B cell (primary cell): ENCODE results near the gene CHTF18. TPM values are rescaled to one million over a fixed set of nuclear protein-coding genes. Genes with fewer than 3 reads are reported as not detected.

Source experiments
- ATAC-seq: fragments of 200-7000 bp; cut with Tn5 transposase; one replicate; pipeline ENCODE4 v1.10.0; 2021; ENCODE audit warnings: low read depth, mild to moderate bottlenecking, moderate number of reproducible peaks, moderate library complexity
- CTCF ChIA-PET: fragments of 350-600 bp; sonication (Branson Sonifier 250); formaldehyde crosslinking; loops from one replicate; lab custom pipeline; 2021; ENCODE audit warnings: antibody characterized with exemption, inconsistent platforms; lab: Charles Lee
- POLR2A ChIA-PET: fragments of 350-600 bp; sonication (Branson Sonifier 250); formaldehyde crosslinking; loops from one replicate; lab custom pipeline; 2021; ENCODE audit warnings: antibody characterized with exemption; lab: Charles Lee
- DNase-seq: peaks from one replicate; pipeline ENCODE4 v3.0.0; 2013
- H2AFZ ChIP-seq: 2 replicates; pipeline ENCODE4 v1.6.1; 2012; ENCODE audit warnings: mild to moderate bottlenecking, low read depth, low read length; ENCODE audit not compliant: insufficient read depth, poor library complexity, severe bottlenecking
- H3K27ac ChIP-seq, 2 donors: 1 replicate in 1 of 2; 2 replicates in 1 of 2; pipeline ENCODE4 v1.5.1; 2012 to 2013; ENCODE audit warnings: low read length in 2 of 2, mild to moderate bottlenecking in 2 of 2, moderate library complexity in 1 of 2
- H3K27me3 ChIP-seq, 4 experiments: fragments of 200-600 bp in 1 of 4; sonication (generic) in 1 of 4; replicated peaks in 1 of 4; 1 replicate in 2 of 4; 2 replicates in 2 of 4; pipeline versions ENCODE4 v1.6.1 to v1.7.0; 2013 to 2016; ENCODE audit warnings: low read length in 3 of 4, mild to moderate bottlenecking in 2 of 4, mixed read lengths in 1 of 4, moderate library complexity in 1 of 4; ENCODE audit not compliant: insufficient read depth in 4 of 4, control insufficient read depth in 3 of 4; ENCODE audit errors: control extremely low read depth in 1 of 4
- H3K36me3 ChIP-seq, 2 experiments: replicated peaks in 1 of 2; 1 replicate in 1 of 2; 2 replicates in 1 of 2; pipeline versions ENCODE4 v1.6.1 to v1.7.1; 2013; ENCODE audit warnings: low read length in 1 of 2; ENCODE audit not compliant: insufficient read depth in 2 of 2, control insufficient read depth in 1 of 2; ENCODE audit errors: control extremely low read depth in 1 of 2, extremely low read depth in 1 of 2
- H3K4me1 ChIP-seq, 2 donors: fragments of 200-600 bp in 1 of 2; sonication (generic) in 1 of 2; 1 replicate in 1 of 2; 2 replicates in 1 of 2; pipeline versions ENCODE4 v1.5.1 to v1.6.1; 2013 to 2017; ENCODE audit warnings: low read length in 2 of 2; ENCODE audit not compliant: control insufficient read depth in 2 of 2, insufficient read depth in 2 of 2
- H3K4me2 ChIP-seq: replicated peaks from 2 replicates; pipeline ENCODE3; 2012; ENCODE audit warnings: mild to moderate bottlenecking, low read depth, low read length; ENCODE audit not compliant: poor library complexity, severe bottlenecking
- H3K4me3 ChIP-seq, 5 experiments: fragments of 200-600 bp in 1 of 5; sonication (generic) in 1 of 5; 1 replicate in 3 of 5; 2 replicates in 2 of 5; pipeline versions ENCODE4 v1.5.1 to v1.7.0; 2011 to 2016; ENCODE audit warnings: low read length in 4 of 5, mild to moderate bottlenecking in 4 of 5, low read depth in 2 of 5, control low read depth in 1 of 5, moderate library complexity in 1 of 5; ENCODE audit not compliant: insufficient read depth in 1 of 5; ENCODE audit errors: control extremely low read depth in 1 of 5, extremely low read depth in 1 of 5
- H3K79me2 ChIP-seq: fragments of 200-600 bp; sonication (generic); one replicate; pipeline ENCODE4 v1.6.0; 2016; ENCODE audit warnings: low read length; ENCODE audit not compliant: control insufficient read depth, insufficient read depth
- H3K9ac ChIP-seq: fragments of 200-600 bp; sonication (generic); 2 replicates; pipeline ENCODE4 v1.6.1; 2017; ENCODE audit warnings: mild to moderate bottlenecking, low read length, moderate library complexity
- H3K9me3 ChIP-seq, 3 donors: one replicate each; pipeline versions ENCODE4 v1.6.1 to v1.7.1; 2013; ENCODE audit warnings: low read length in 2 of 3; ENCODE audit not compliant: control insufficient read depth in 2 of 3, insufficient read depth in 1 of 3; ENCODE audit errors: control extremely low read depth in 1 of 3
- H4K20me1 ChIP-seq: 2 replicates; pipeline ENCODE4 v1.6.0; 2012; ENCODE audit warnings: mild to moderate bottlenecking, low read length; ENCODE audit not compliant: insufficient read depth, control insufficient read depth, poor library complexity, severe bottlenecking
- H3K27ac Mint-ChIP-seq: one replicate; pipeline ENCODE4 v1.8.0; 2021; ENCODE audit warnings: mixed read lengths
- H3K27me3 Mint-ChIP-seq: one replicate; pipeline ENCODE4 v1.8.0; 2021; ENCODE audit warnings: mixed read lengths
- H3K4me1 Mint-ChIP-seq: one replicate; pipeline ENCODE4 v1.8.0; 2021; ENCODE audit warnings: mixed read lengths
- H3K4me3 Mint-ChIP-seq: one replicate; pipeline ENCODE4 v1.8.0; 2021; ENCODE audit warnings: mixed read lengths
- H3K9me3 Mint-ChIP-seq: one replicate; pipeline ENCODE4 v1.8.0; 2022; ENCODE audit warnings: mixed read lengths; ENCODE audit not compliant: insufficient read depth
- CTCF ChIP-seq: fragments of 200-600 bp; IDR thresholded peaks from one replicate; pipeline ENCODE4 v1.8.0; 2022; ENCODE audit warnings: antibody characterized with exemption, mild to moderate bottlenecking
- EZH2 ChIP-seq: IDR thresholded peaks from 2 replicates; pipeline ENCODE4 v1.6.1; 2012; ENCODE audit warnings: borderline replicate concordance, low read depth, mild to moderate bottlenecking, moderate library complexity, low read length; ENCODE audit not compliant: insufficient read depth, poor library complexity, severe bottlenecking
- WGBS: methylation state at CpG from one replicate; pipeline ENCODE4 v1.1.5; 2013; ENCODE audit warnings: missing lambda C conversion rate; ENCODE audit not compliant: insufficient coverage; 5-methylcytosine and 5-hydroxymethylcytosine counted together
- intact Hi-C: fragments of 100-400 bp; cut with micrococcal nuclease; formaldehyde crosslinking; loops from one replicate; pipeline ENCODE4 v1.10.0; 2022
- polyA plus RNA-seq: library from polyadenylated mRNA; depleted of rRNA; stranded (reverse); fragments of >200 nt; gene quantifications from 2 replicates; pipeline ENCODE4 v1.2.3, GENCODE V29; 2012
- total RNA-seq, 2 donors: library from RNA; stranded (reverse); fragments of 120-200 nt in 1 of 2; gene quantifications; 1 replicate in 1 of 2; 2 replicates in 1 of 2; pipeline versions ENCODE4 v1.2.3 to v1.2.4, GENCODE V29; 2013 to 2022

The CHTF18 gene
- total and polyA plus RNA-seq, 2 donors (not counting 1 experiment from before 2014, with no cell fraction given), result 72.3 to 76.1 TPM

DNA sequence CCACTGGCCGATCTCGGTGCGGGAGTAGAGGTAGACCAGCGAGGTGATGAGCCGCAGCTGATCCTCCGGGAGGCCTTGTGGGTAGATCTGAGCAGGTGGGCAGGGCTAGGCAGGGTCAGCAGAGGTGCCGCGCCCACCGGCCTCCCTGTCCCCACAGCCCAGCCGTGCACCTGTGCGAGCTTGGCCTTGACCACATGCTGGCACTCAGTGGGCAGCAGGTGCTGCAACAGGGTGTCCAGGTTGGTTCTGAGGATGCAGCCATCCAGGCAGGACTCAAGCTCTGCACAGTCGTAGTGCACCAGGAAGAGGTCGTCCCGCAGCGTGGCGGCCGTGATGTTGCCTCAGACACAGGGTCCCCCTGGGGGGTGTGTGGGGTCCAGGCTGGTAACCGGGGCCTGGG lies 15.5 kb upstream of the CHTF18 start:
- Mint-ChIP-seq H3K4me1 (no peaks in the 10 kb centered on the region), H3K27me3 (peaks cover 4% of the 10 kb centered on the region), H3K27ac (no peak overlapping the region), H3K4me3 (no peak overlapping the region), H3K9me3 (no peaks in the 10 kb centered on the region)
- DNase-seq (no peak), ATAC-seq (no peak)
- no peak for TF ChIP-seq CTCF
- TF ChIP-seq EZH2, result no peak
- intact Hi-C loops, result no loop called here
- 92% methylated on average over 18 of the region's 18 CpGs for WGBS
- H2AFZ ChIP-seq, result no peak overlapping the region
- no peaks in the 10 kb centered on the region for H3K36me3 ChIP-seq
- H3K79me2 ChIP-seq, result no peaks in the 10 kb centered on the region
- H4K20me1 ChIP-seq, result no peaks in the 10 kb centered on the region
- POLR2A ChIA-PET, result no interaction called here
- H3K9me3 ChIP-seq, result no peaks in the 10 kb centered on the region
- H3K4me1 ChIP-seq, result peaks cover 0 to 3% of the 10 kb centered on the region in 2 donors
- H3K4me2 ChIP-seq, result no peak overlapping the region
- H3K9ac ChIP-seq, result no peak overlapping the region
- CTCF ChIA-PET, result no interaction called here
- no peak overlapping the region for H3K4me3 ChIP-seq
- no peak overlapping the region for H3K27ac ChIP-seq
- H3K27me3 ChIP-seq, result peaks cover 0 to 15% (median under 1%) of the 10 kb centered on the region in 4 experiments

DNA sequence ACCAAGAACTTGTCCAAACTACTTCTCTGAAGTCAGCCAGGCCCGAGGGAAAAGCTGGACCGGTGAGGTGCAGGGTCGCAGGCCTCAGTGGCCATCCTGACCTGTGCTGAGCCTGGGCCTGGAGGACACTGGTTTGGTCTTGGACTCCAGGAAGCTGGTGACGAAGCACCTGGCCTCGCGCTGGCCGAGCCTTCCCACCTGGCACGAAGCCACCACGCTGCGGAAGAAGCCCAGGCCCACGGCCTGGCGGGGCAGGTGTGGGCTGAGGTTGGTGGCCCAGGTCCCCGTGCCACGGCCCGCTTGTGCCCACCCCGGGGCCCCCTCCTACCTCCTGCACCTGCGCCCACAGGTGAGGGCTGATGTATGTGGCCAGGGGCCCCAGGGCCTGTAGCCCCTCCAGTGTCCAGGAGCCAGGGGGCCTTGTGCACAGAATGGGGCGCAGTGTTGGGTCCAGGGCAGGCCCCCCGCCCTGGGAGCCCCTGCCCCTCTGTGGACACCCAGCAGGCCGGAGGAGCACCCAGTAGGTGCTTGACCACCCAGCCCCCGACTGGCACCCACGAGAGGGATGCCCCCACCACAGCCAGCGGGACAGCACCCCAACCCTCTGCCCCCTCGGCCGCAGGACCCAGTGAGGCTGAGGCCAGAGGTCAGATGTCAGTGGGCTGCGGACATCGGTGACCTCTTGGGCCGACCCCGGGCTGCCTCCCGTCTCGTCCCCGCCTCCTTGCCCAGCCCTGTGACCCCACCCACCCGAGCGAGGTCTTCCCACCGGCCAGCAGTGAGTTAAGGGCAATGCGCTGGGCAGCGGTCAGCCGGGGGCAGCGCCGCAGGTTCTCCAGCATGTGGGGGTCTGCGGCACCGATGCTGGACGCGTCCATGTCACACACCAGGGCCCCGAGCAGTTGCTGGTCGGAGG lies 14.1 kb upstream of the CHTF18 start:
- H3K4me1 ChIP-seq, result peaks cover 0 to 2% of the 10 kb centered on the region in 2 donors
- no peak for ATAC-seq
- H3K27me3 Mint-ChIP-seq, result peaks cover 4% of the 10 kb centered on the region
- H4K20me1 ChIP-seq, result no peaks in the 10 kb centered on the region
- H3K27me3 ChIP-seq, result peaks cover 0 to 21% (median 2%) of the 10 kb centered on the region in 4 experiments
- peak overlapping the region; percentile 6 for H3K27ac Mint-ChIP-seq
- TF ChIP-seq CTCF (no peak), EZH2 (no peak)
- intact Hi-C loops, result no loop called here
- no peak overlapping the region for H3K27ac ChIP-seq
- no peaks in the 10 kb centered on the region for H3K79me2 ChIP-seq
- H3K4me2 ChIP-seq, result no peak overlapping the region
- no peaks in the 10 kb centered on the region for H3K9me3 ChIP-seq
- WGBS, result 87% methylated on average over 42 of the region's 46 CpGs
- no peak overlapping the region for H3K4me3 Mint-ChIP-seq
- no peak overlapping the region for H3K4me3 ChIP-seq
- H3K9me3 Mint-ChIP-seq, result no peaks in the 10 kb centered on the region
- H3K4me1 Mint-ChIP-seq, result no peaks in the 10 kb centered on the region
- POLR2A ChIA-PET, result no interaction called here
- H2AFZ ChIP-seq, result no peak overlapping the region
- no peak overlapping the region for H3K9ac ChIP-seq
- DNase-seq, result no peak
- no peaks in the 10 kb centered on the region for H3K36me3 ChIP-seq
- CTCF ChIA-PET, result no interaction called here
